HepG2 (cell line): ENCODE results near the gene ELOA2.

Experiments
- AHR ChIP-seq: IDR thresholded peaks from 2 replicates; pipeline ENCODE4 v1.6.1; 2018; ENCODE audit warnings: missing genetic modification reagents, missing compliant biosample characterization
- E2F5 ChIP-seq: sonication (generic); formaldehyde crosslinking; conservative IDR thresholded peaks from 2 replicates; pipeline ENCODE4 v1.4.0; 2020; ENCODE audit warnings: missing genetic modification reagents
- EP300 ChIP-seq, 3 experiments: sonication (generic) in 1 of 3; formaldehyde crosslinking in 1 of 3; IDR thresholded peaks; 2 replicates each; pipeline versions ENCODE4 v1.5.1 to v1.6.1; 2011 to 2020; ENCODE audit warnings: low read depth in 2 of 3, low read length in 2 of 3, borderline replicate concordance in 1 of 3, improper control_type of control experiment in 1 of 3, mild to moderate bottlenecking in 1 of 3, missing genetic modification reagents in 1 of 3, moderate library complexity in 1 of 3
- GABPB1 ChIP-seq: IDR thresholded peaks from 2 replicates; pipeline ENCODE4 v1.6.1; 2016; ENCODE audit warnings: mild to moderate bottlenecking, missing genetic modification reagents, moderate library complexity, missing compliant biosample characterization
- POLR2A ChIP-seq, 2 experiments: IDR thresholded peaks; 2 replicates each; pipeline ENCODE4 v1.6.1; 2011; ENCODE audit warnings: low read depth in 2 of 2, low read length in 2 of 2, mild to moderate bottlenecking in 1 of 2, moderate library complexity in 1 of 2; ENCODE audit not compliant: insufficient read depth in 1 of 2
- POLR2AphosphoS5 ChIP-seq: IDR thresholded peaks from 2 replicates; pipeline ENCODE4 v1.6.1; 2012; ENCODE audit warnings: low read depth, low read length
- RBM39 ChIP-seq: fragments of 200-400 bp; formaldehyde crosslinking; IDR thresholded peaks from one replicate; pipeline ENCODE4 v1.6.1; 2018; ENCODE audit warnings: antibody characterized with exemption, mild to moderate bottlenecking, low read depth, low read length; ENCODE audit not compliant: poor library complexity, severe bottlenecking
- RELA ChIP-seq: sonication (generic); formaldehyde crosslinking; IDR thresholded peaks from 2 replicates; pipeline ENCODE4 v1.4.0; 2020; ENCODE audit warnings: missing genetic modification reagents
- RFX1 ChIP-seq: fragments of 450-650 bp; IDR thresholded peaks from 2 replicates; pipeline ENCODE4 v1.6.1; 2017
- ZNF501 ChIP-seq: sonication (generic); formaldehyde crosslinking; IDR thresholded peaks from 2 replicates; pipeline ENCODE4 v1.5.1; 2020; ENCODE audit warnings: mild to moderate bottlenecking, moderate library complexity, missing genetic modification reagents
- TF ChIP-seq, protein P1 (sequence below): sonication (generic); formaldehyde crosslinking; IDR thresholded peaks from 2 replicates; pipeline ENCODE4 v1.4.0; 2020; ENCODE audit warnings: low read depth, mild to moderate bottlenecking, missing genetic modification reagents
- TF ChIP-seq, protein P2 (sequence below): sonication (generic); formaldehyde crosslinking; IDR thresholded peaks from 2 replicates; pipeline ENCODE4 v1.5.0; 2020; ENCODE audit warnings: mild to moderate bottlenecking, missing genetic modification reagents, moderate library complexity

GRCh38 chr18:47081578-47081977 is 46.2 kb upstream of the ELOA2 start:
- TF ChIP-seq RELA (CRISPR knock-in tag) (no peak), POLR2A (IDR thresholded peaks at IDR 0.05; ENCODE audit: insufficient read depth in 1 of 2, low read depth in 2 of 2, low read length in 2 of 2) (no peak), AHR (CRISPR knock-in tag) (no peak), RBM39 (no peak), POLR2AphosphoS5 (no peak), EP300 (IDR thresholded peaks at IDR 0.05; ENCODE audit: low read depth in 2 of 2, low read length in 2 of 2) (no peak), EP300 (CRISPR knock-in tag; IDR thresholded peaks at IDR 0.05; ENCODE audit: borderline replicate concordance) (no peak), RFX1 (no peak), E2F5 (CRISPR knock-in tag) (no peak), ZNF501 (CRISPR knock-in tag) (no peak), GABPB1 (CRISPR knock-in tag) (no peak)
- TF ChIP-seq, protein P1, sequence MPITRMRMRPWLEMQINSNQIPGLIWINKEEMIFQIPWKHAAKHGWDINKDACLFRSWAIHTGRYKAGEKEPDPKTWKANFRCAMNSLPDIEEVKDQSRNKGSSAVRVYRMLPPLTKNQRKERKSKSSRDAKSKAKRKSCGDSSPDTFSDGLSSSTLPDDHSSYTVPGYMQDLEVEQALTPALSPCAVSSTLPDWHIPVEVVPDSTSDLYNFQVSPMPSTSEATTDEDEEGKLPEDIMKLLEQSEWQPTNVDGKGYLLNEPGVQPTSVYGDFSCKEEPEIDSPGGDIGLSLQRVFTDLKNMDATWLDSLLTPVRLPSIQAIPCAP = no peak
- TF ChIP-seq, protein P2, sequence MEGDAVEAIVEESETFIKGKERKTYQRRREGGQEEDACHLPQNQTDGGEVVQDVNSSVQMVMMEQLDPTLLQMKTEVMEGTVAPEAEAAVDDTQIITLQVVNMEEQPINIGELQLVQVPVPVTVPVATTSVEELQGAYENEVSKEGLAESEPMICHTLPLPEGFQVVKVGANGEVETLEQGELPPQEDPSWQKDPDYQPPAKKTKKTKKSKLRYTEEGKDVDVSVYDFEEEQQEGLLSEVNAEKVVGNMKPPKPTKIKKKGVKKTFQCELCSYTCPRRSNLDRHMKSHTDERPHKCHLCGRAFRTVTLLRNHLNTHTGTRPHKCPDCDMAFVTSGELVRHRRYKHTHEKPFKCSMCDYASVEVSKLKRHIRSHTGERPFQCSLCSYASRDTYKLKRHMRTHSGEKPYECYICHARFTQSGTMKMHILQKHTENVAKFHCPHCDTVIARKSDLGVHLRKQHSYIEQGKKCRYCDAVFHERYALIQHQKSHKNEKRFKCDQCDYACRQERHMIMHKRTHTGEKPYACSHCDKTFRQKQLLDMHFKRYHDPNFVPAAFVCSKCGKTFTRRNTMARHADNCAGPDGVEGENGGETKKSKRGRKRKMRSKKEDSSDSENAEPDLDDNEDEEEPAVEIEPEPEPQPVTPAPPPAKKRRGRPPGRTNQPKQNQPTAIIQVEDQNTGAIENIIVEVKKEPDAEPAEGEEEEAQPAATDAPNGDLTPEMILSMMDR (CRISPR knock-in tag) = no peak
